ENCODE measurements around the gene CPM.

- TF ChIP-seq CTCF (conservative IDR thresholded peaks at IDR 0.05; ENCODE audit: low read depth, low read length) (no peak), RAD21 (IDR thresholded peaks at IDR 0.05; ENCODE audit: low read length) (no peak), RCOR1 (IDR thresholded peaks at IDR 0.05; ENCODE audit: insufficient replicate concordance, low read length) (no peak), POLR2A (IDR thresholded peaks at IDR 0.05; ENCODE audit: low read depth, low read length) (no peak), MXI1 (IDR thresholded peaks at IDR 0.05; ENCODE audit: borderline replicate concordance, low read depth, low read length) (no peak), CEBPB (IDR thresholded peaks at IDR 0.05; ENCODE audit: low read depth, low read length) (no peak), FOS (IDR thresholded peaks at IDR 0.05; ENCODE audit: low read depth, low read length) (no peak), ELK1 (IDR thresholded peaks at IDR 0.05; ENCODE audit: borderline replicate concordance, low read depth, low read length) (no peak), CHD1 (IDR thresholded peaks at IDR 0.05; ENCODE audit: low read depth, low read length) (no peak), RFX5 (IDR thresholded peaks at IDR 0.05; ENCODE audit: low read depth, low read length) (no peak), NFE2L2 (IDR thresholded peaks at IDR 0.05; ENCODE audit: low read depth, low read length) (no peak), SMC3 (IDR thresholded peaks at IDR 0.05; ENCODE audit: low read depth, low read length) (no peak), MAFK (IDR thresholded peaks at IDR 0.05; ENCODE audit: low read depth, low read length) (no peak), BHLHE40 (IDR thresholded peaks at IDR 0.05; ENCODE audit: low read depth, low read length) (no peak)
These were observed 36.0 kb downstream of the CPM start for GRCh38 chr12:68896881-68897540.
